Brain microvascular endothelial cell (primary cell): ENCODE data around the gene OSGEPL1.
"Not testable (repeated sequence)": the region's sequence is repeated elsewhere in the genome, so short reads cannot be mapped to it uniquely, and the experiment has no call there.

Experiments used
- DNase-seq: peaks from one replicate; pipeline ENCODE4 v3.0.0-alpha.2; 2020
- H3K27ac ChIP-seq: fragments of 250-450 bp; sonication (Bioruptor Pico); 2 replicates; pipeline ENCODE4 v1.5.1; 2020; ENCODE audit warnings: mild to moderate bottlenecking, moderate library complexity
- H3K27me3 ChIP-seq: fragments of 250-450 bp; sonication (Bioruptor Pico); replicated peaks from 2 replicates; pipeline ENCODE4 v1.5.1; 2020; ENCODE audit warnings: mild to moderate bottlenecking
- H3K36me3 ChIP-seq: fragments of 250-450 bp; sonication (Bioruptor Pico); replicated peaks from 2 replicates; pipeline ENCODE4 v1.5.1; 2020; ENCODE audit warnings: mild to moderate bottlenecking
- H3K4me3 ChIP-seq: 2 replicates; pipeline ENCODE4 v1.5.1; 2011; ENCODE audit warnings: low read depth, mild to moderate bottlenecking, control low read depth, low read length, moderate library complexity
- in situ Hi-C: cut with HindIII; loops from 2 replicates; pipeline ENCODE4 v1.10.0; 2017; ENCODE audit warnings: low sequenced_read_pairs, low pct_ligation_motif_present
- TF ChIP-seq, protein P1 (sequence below): IDR thresholded peaks from 2 replicates; pipeline ENCODE4 v1.5.1; 2011; ENCODE audit warnings: low read depth, mild to moderate bottlenecking, moderate library complexity, low read length, control low read depth, inconsistent platforms; ENCODE audit errors: missing control alignments

OSGEPL1 gene

GRCh38 chr2:189762229-189762550 lies 402 bp downstream of the OSGEPL1 start:
- H3K27ac ChIP-seq, result peak overlapping the region; percentile 76
- H3K27me3 ChIP-seq, result no peaks in the 10 kb centered on the region
- TF ChIP-seq, protein P1, sequence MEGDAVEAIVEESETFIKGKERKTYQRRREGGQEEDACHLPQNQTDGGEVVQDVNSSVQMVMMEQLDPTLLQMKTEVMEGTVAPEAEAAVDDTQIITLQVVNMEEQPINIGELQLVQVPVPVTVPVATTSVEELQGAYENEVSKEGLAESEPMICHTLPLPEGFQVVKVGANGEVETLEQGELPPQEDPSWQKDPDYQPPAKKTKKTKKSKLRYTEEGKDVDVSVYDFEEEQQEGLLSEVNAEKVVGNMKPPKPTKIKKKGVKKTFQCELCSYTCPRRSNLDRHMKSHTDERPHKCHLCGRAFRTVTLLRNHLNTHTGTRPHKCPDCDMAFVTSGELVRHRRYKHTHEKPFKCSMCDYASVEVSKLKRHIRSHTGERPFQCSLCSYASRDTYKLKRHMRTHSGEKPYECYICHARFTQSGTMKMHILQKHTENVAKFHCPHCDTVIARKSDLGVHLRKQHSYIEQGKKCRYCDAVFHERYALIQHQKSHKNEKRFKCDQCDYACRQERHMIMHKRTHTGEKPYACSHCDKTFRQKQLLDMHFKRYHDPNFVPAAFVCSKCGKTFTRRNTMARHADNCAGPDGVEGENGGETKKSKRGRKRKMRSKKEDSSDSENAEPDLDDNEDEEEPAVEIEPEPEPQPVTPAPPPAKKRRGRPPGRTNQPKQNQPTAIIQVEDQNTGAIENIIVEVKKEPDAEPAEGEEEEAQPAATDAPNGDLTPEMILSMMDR, result no peak
- peak overlapping the region; percentile 99 for H3K4me3 ChIP-seq
- in situ Hi-C loops, result no loop called here
- no peak for DNase-seq
- H3K36me3 ChIP-seq, result peaks cover 5% of the 10 kb centered on the region

DNA sequence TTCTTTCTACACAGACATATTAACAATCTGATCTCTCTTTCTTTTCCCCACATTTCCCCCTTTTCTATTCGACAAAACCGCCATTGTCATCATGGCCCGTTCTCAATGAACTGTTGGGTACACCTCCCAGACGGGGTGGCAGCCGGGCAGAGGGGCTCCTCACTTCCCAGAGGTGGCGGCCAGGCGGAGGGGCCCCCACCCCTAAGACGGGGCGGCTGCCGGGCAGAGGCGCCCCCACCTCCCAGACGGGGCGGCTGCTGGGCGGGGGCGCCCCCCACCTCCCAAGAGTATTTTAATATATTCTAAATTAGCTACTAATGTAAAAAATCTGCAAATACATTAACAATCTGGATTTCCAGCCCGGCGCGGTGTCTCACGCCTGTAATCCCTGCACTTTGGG lies 2.4 kb downstream of the OSGEPL1 start:
- H3K27me3 ChIP-seq, in situ Hi-C loops, H3K27ac ChIP-seq, H3K36me3 ChIP-seq, H3K4me3 ChIP-seq, DNase-seq: not testable (repeated sequence)

DNA sequence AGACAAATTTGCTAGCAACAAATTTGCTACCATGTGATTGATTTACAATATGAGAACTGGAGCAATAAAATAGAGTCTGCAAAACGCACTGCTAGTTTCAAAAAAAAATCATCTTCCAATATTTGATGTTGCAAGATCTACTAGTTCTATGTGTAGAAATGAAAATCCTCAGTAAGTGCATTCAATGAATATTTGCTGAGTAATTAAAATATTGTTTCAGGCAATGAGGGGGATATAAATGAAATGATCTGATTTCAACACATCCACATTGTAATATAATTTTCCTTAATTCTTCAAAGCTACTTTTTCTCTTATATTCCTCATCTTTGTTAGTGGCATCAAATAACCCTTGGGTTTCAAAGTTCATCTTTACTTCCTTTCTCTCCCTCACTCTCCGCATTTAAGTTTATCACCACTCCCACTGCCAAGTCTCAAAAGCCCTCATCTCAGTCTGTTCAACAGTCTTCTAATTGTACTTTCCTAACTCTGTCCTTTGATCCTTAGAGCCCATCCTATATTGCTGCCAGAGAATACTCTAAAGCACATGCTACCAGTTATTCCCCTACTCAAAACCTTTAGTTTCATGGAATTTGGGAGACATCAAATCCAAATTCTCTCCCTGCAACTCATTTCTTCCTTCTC lies 6.2 kb downstream of the OSGEPL1 start:
- TF ChIP-seq, protein P1, result no peak
- no peaks in the 10 kb centered on the region for H3K27me3 ChIP-seq
- H3K36me3 ChIP-seq, result no peaks in the 10 kb centered on the region
- in situ Hi-C loops, result no loop called here
- no peak for DNase-seq
- no peak overlapping the region for H3K4me3 ChIP-seq
- no peak overlapping the region for H3K27ac ChIP-seq

- peaks cover 2% of the 10 kb centered on the region for H3K36me3 ChIP-seq
- in situ Hi-C loops, result no loop called here
- DNase-seq, result peak; percentile 47
- H3K4me3 ChIP-seq, result no peak overlapping the region
- TF ChIP-seq, protein P1, result peak; percentile 79
- H3K27ac ChIP-seq, result no peak overlapping the region
- no peaks in the 10 kb centered on the region for H3K27me3 ChIP-seq
These were observed 11.4 kb downstream of the OSGEPL1 start for GRCh38 chr2:189751080-189751658.

DNA sequence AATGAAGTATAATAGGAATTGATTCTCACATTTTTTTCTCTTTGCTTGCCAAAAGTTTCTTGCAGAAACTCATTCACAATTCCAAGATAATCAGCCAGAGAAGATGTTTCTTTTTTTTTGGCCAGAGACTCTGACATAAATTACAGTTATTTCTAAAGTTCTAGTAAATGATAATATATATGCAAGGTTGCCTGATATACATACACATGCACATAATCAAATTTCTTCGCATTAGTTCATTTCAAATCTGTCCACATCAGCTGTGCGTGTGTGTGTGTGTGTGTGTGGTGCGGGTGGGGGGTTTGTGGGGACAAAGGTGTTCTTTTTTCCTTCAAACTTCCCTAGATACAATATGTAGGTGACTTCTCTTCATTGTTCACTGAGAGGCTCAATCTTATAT lies 33.2 kb downstream of the OSGEPL1 start:
- TF ChIP-seq, protein P1, result no peak
- no peaks in the 10 kb centered on the region for H3K27me3 ChIP-seq
- in situ Hi-C loops, result no loop called here
- H3K36me3 ChIP-seq, result no peaks in the 10 kb centered on the region
- no peak for DNase-seq
- no peak overlapping the region for H3K27ac ChIP-seq
- no peak overlapping the region for H3K4me3 ChIP-seq

DNA sequence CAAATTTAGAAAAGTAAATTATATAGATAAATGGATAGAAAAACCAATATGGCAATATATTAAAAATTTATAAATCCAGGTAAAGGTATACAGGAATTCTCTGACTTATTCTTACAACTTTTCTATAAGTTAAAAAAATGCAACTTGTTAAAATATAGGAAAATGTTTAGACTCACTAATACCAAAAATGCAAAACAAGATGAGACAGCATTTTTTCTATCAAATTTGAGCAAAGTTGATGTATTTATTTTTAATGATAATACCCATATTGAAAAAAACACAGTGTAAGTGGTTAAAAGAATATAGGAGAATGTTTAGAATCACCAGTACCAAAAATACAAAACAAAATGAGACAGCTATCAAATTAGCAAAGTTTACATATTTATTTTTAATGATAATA lies 35.7 kb downstream of the OSGEPL1 start:
- Histone ChIP-seq H3K27ac (no peak overlapping the region), H3K27me3 (no peaks in the 10 kb centered on the region), H3K36me3 (no peaks in the 10 kb centered on the region), H3K4me3 (no peak overlapping the region)
- TF ChIP-seq, protein P1, result no peak
- in situ Hi-C loops, result no loop called here
- no peak for DNase-seq
